K562 (cell line): Measurements from ENCODE around the gene BIK. TPM values are rescaled to one million over a fixed set of nuclear protein-coding genes. Genes with fewer than 3 reads are reported as not detected.

Source experiments
- ATAC-seq: fragments of 200-7000 bp; cut with Tn5 transposase; 3 replicates; pipeline ENCODE4 v1.9.1; 2020; ENCODE audit warnings: moderate library complexity
- BruUV-seq: library from RNA; stranded (reverse); fragments of 400-500 nt; replicated peaks from 2 replicates; lab custom pipeline; 2021; lab: Mats Ljungman, UMichigan
- CTCF ChIA-PET: fragments of 300-600 bp; formaldehyde crosslinking; extraction: SDS; loops from one replicate; lab custom pipeline; 2021; ENCODE audit warnings: low intra/inter-chr PET ratio; lab: Yijun Ruan, JAX
- POLR2A ChIA-PET: fragments of 300-600, 350-650 bp; sonication (Branson Sonifier 250); formaldehyde crosslinking; extraction: SDS; loops from one replicate; lab custom pipeline; 2021; ENCODE audit warnings: antibody characterized with exemption, inconsistent platforms; lab: Yijun Ruan, JAX
- DNase-seq, 4 experiments: peaks; one replicate each; pipeline versions ENCODE4 v3.0.0 to v3.0.0-alpha.2; 2011 to 2018; ENCODE audit warnings: low spot score in 3 of 4, mixed read lengths in 3 of 4; ENCODE audit errors: extremely low read depth in 1 of 4
- FAIRE-seq: peaks from 2 replicates; lab custom pipeline; 2011; peaks lifted over from hg19 to GRCh38; lab: Jason Lieb, UNC
- H2AFZ ChIP-seq: 2 replicates; pipeline ENCODE4 v1.6.0; 2011; ENCODE audit warnings: low read depth, low read length, control low read depth, inconsistent platforms
- H3K27ac ChIP-seq: fragments of 200-600 bp; 3 replicates; pipeline ENCODE4 v1.8.0; 2011; ENCODE audit warnings: low read depth, mild to moderate bottlenecking, control low read depth, inconsistent platforms, low read length, moderate library complexity, mixed read lengths; ENCODE audit errors: extremely low read depth
- H3K27me3 ChIP-seq, 2 experiments: fragments of 300-600 bp in 1 of 2; 2 replicates in 1 of 2; 3 replicates in 1 of 2; pipeline versions ENCODE4 v1.6.0 to v1.8.0; 2011; ENCODE audit warnings: inconsistent platforms in 2 of 2, low read length in 2 of 2, mild to moderate bottlenecking in 1 of 2, mixed read lengths in 1 of 2, moderate library complexity in 1 of 2; ENCODE audit not compliant: control insufficient read depth in 2 of 2, insufficient read depth in 2 of 2
- H3K36me3 ChIP-seq: fragments of 300-600 bp; 3 replicates; pipeline ENCODE4 v1.8.0; 2011; ENCODE audit warnings: mild to moderate bottlenecking, low read length, inconsistent platforms; ENCODE audit not compliant: control insufficient read depth, insufficient read depth
- H3K4me1 ChIP-seq, 2 experiments: fragments of 200-600 bp in 1 of 2; replicated peaks in 1 of 2; 2 replicates in 1 of 2; 3 replicates in 1 of 2; pipeline versions ENCODE4 v1.5.1 to v1.8.0; 2011; ENCODE audit warnings: inconsistent platforms in 2 of 2, low read length in 2 of 2, mild to moderate bottlenecking in 1 of 2, mixed read lengths in 1 of 2, moderate library complexity in 1 of 2; ENCODE audit not compliant: control insufficient read depth in 2 of 2, insufficient read depth in 2 of 2
- H3K4me2 ChIP-seq: 2 replicates; pipeline ENCODE4 v1.6.1; 2011; ENCODE audit warnings: low read length, control low read depth, inconsistent platforms, mixed read lengths; ENCODE audit not compliant: insufficient read depth
- H3K4me3 ChIP-seq: fragments of 200-600 bp; sonication (generic), shearing (Covaris generic); 2 replicates; pipeline ENCODE4 v1.5.1; 2016; ENCODE audit warnings: control low read depth, inconsistent platforms
- H3K79me2 ChIP-seq: fragments of 200-600 bp; 3 replicates; pipeline ENCODE4 v1.8.0; 2011; ENCODE audit warnings: low read length, inconsistent platforms; ENCODE audit not compliant: control insufficient read depth, insufficient read depth
- H3K9ac ChIP-seq, 2 experiments: 2 replicates each; pipeline versions ENCODE4 v1.6.0 to v1.6.1; 2011; ENCODE audit warnings: low read depth in 2 of 2, low read length in 2 of 2, control low read depth in 1 of 2, inconsistent platforms in 1 of 2, mild to moderate bottlenecking in 1 of 2, mixed read lengths in 1 of 2; ENCODE audit not compliant: insufficient read depth in 1 of 2
- H3K9me1 ChIP-seq: one replicate; pipeline ENCODE4 v1.6.0; 2011; ENCODE audit warnings: inconsistent platforms, mild to moderate bottlenecking, low read length, moderate library complexity; ENCODE audit not compliant: control insufficient read depth, insufficient read depth
- H3K9me3 ChIP-seq: replicated peaks from 2 replicates; pipeline ENCODE4 v1.5.1; 2011; ENCODE audit warnings: low read depth, low read length, inconsistent platforms; ENCODE audit not compliant: control insufficient read depth, insufficient read depth
- H4K20me1 ChIP-seq: replicated peaks from 2 replicates; pipeline ENCODE4 v1.6.1; 2011; ENCODE audit warnings: low read length, inconsistent platforms, mixed read lengths; ENCODE audit not compliant: control insufficient read depth, insufficient read depth
- DLX4 ChIP-seq: fragments of 250-450 bp; sonication (Bioruptor Pico); IDR thresholded peaks from 2 replicates; pipeline ENCODE4 v1.6.1; 2021; ENCODE audit warnings: mild to moderate bottlenecking
- HNRNPK ChIP-seq: fragments of 200-400 bp; formaldehyde crosslinking; IDR thresholded peaks from one replicate; pipeline ENCODE4 v1.6.1; 2018; ENCODE audit warnings: mild to moderate bottlenecking, low read depth, low read length; ENCODE audit not compliant: poor library complexity, severe bottlenecking
- LCOR ChIP-seq: sonication (generic); formaldehyde crosslinking; IDR thresholded peaks from 2 replicates; pipeline ENCODE4 v1.8.0; 2022; ENCODE audit warnings: mild to moderate bottlenecking, missing genetic modification reagents
- MYBL2 ChIP-seq, 2 experiments: fragments of 450-650 bp in 1 of 2; sonication (generic) in 1 of 2; formaldehyde crosslinking in 1 of 2; IDR thresholded peaks; 2 replicates each; pipeline versions ENCODE4 v1.6.1 to v1.8.1; 2017 to 2022; ENCODE audit warnings: borderline replicate concordance in 1 of 2, inconsistent platforms in 1 of 2, low read depth in 1 of 2, mild to moderate bottlenecking in 1 of 2, missing genetic modification reagents in 1 of 2, moderate library complexity in 1 of 2
- POLR2AphosphoS2 ChIP-seq: IDR thresholded peaks from 2 replicates; pipeline ENCODE4 v1.6.1; 2012; ENCODE audit warnings: low read length, improper control_type of control experiment
- RFX1 ChIP-seq: fragments of 450-650 bp; IDR thresholded peaks from 2 replicates; pipeline ENCODE4 v1.6.1; 2016; ENCODE audit warnings: mild to moderate bottlenecking, moderate library complexity
- RFX5 ChIP-seq: IDR thresholded peaks from 2 replicates; pipeline ENCODE4 v1.6.1; 2011; ENCODE audit warnings: low read depth, mild to moderate bottlenecking, improper control_type of control experiment, low read length
- TOE1 ChIP-seq, 2 experiments: fragments of 450-650 bp in 1 of 2; sonication (generic) in 1 of 2; formaldehyde crosslinking in 1 of 2; IDR thresholded peaks; 2 replicates each; pipeline versions ENCODE4 v1.7.1 to v1.8.0; 2016 to 2022; ENCODE audit warnings: borderline replicate concordance in 2 of 2, mild to moderate bottlenecking in 2 of 2, antibody characterized with exemption in 1 of 2, inconsistent platforms in 1 of 2, low read depth in 1 of 2, missing genetic modification reagents in 1 of 2, moderate library complexity in 1 of 2
- ZNF143 ChIP-seq: sonication (generic); formaldehyde crosslinking; IDR thresholded peaks from 2 replicates; pipeline ENCODE4 v1.9.0; 2022; ENCODE audit warnings: mild to moderate bottlenecking, missing genetic modification reagents
- ZNF197 ChIP-seq: fragments of 200-800 bp; sonication (Bioruptor generic); IDR thresholded peaks from 2 replicates; pipeline ENCODE4 v1.6.1; 2016; ENCODE audit warnings: low read depth, missing genetic modification characterization, missing compliant biosample characterization
- ZNF23 ChIP-seq: fragments of 250-450 bp; sonication (Bioruptor Pico); IDR thresholded peaks from 2 replicates; pipeline ENCODE4 v1.4.0; 2020; ENCODE audit warnings: mild to moderate bottlenecking
- ZNF444 ChIP-seq: fragments of 250-450 bp; sonication (Bioruptor Pico); IDR thresholded peaks from 2 replicates; pipeline ENCODE4 v1.4.0; 2020; ENCODE audit warnings: mild to moderate bottlenecking, moderate library complexity
- WGBS: fragments of 100-300 bp; shearing (Covaris generic); methylation state at CpG from one replicate; pipeline ENCODE4 v1.1.6; 2016; ENCODE audit warnings: low coverage, mixed read lengths; ENCODE audit not compliant: insufficient coverage; ENCODE audit errors: missing lambda C conversion rate; 5-methylcytosine and 5-hydroxymethylcytosine counted together
- in situ Hi-C: fragments of 300-500 bp; cut with MboI; formaldehyde crosslinking; loops from 4 replicates; pipeline ENCODE4 v1.15.0; 2018; ENCODE audit warnings: inconsistent platforms, mixed read lengths
- intact Hi-C: fragments of 100-400 bp; cut with micrococcal nuclease; formaldehyde crosslinking; loops from 2 replicates; pipeline ENCODE4 v1.14.2; 2022
- polyA plus RNA-seq, 8 experiments: library from polyadenylated mRNA; depleted of rRNA in 4 of 8; stranded (reverse) in 5 of 8; unstranded in 3 of 8; fragments of >200 nt; fragmentation: Nextera tagmentation in 2 of 8; fragmentation: Illumina TruSeq in 1 of 8; extraction: Ambion mirVana in 2 of 8; extraction: Trizol in 1 of 8; gene quantifications; 2 replicates each; pipeline versions ENCODE4 v1.2.1 to v1.2.3, GENCODE V29; 2011 to 2014; ENCODE audit warnings: inconsistent platforms in 1 of 8, missing spikeins in 1 of 8
- total RNA-seq, 7 experiments: library from RNA; depleted of rRNA in 6 of 7; stranded (reverse); fragments of >200 nt in 6 of 7; fragmentation: Illumina TruSeq in 2 of 7; extraction: Trizol in 2 of 7; gene quantifications; 2 replicates each; pipeline versions ENCODE4 v1.2.1 to v1.2.3, GENCODE V29; 2011 to 2021; ENCODE audit warnings: low replicate concordance in 1 of 7
- TF ChIP-seq, protein P1 (sequence below): sonication (generic); formaldehyde crosslinking; IDR thresholded peaks from 2 replicates; pipeline ENCODE4 v1.8.0; 2022; ENCODE audit warnings: missing genetic modification reagents, mild to moderate bottlenecking, borderline replicate concordance
- TF ChIP-seq, protein P2 (sequence below): IDR thresholded peaks from 2 replicates; pipeline ENCODE4 v1.6.1; 2011; ENCODE audit not compliant: insufficient read length; ENCODE audit errors: extremely low read depth
- TF ChIP-seq, protein P3 (sequence below): fragments of 250-450 bp; sonication (Bioruptor Pico); IDR thresholded peaks from 2 replicates; pipeline ENCODE4 v1.9.0; 2021; ENCODE audit warnings: mild to moderate bottlenecking
- TF ChIP-seq, protein P4 (sequence below): IDR thresholded peaks from 2 replicates; pipeline ENCODE4 v1.6.1; 2014; ENCODE audit warnings: antibody characterized with exemption

BIK gene
- total and polyA plus RNA-seq, 9 of the 15 experiments (the other 6 are each of a cell fraction or from before 2014, with no cell fraction given) = 0.08 to 0.23 (median 0.18) TPM; not detected in 4

- no peak for DNase-seq
- no peaks in the 10 kb centered on the region for H3K9me3 ChIP-seq
- no peak overlapping the region for H3K9ac ChIP-seq
- H4K20me1 ChIP-seq = no peaks in the 10 kb centered on the region
- POLR2A ChIA-PET = interaction anchor here (2.1 kb wide), 1 partner anchor 14 kb away, joined by 5 read pairs; no protein-coding TSS in a partner anchor
- no peak overlapping the region for H3K4me3 ChIP-seq
- CTCF ChIA-PET = no interaction called here
- in situ Hi-C loops = no loop called here
- no peak overlapping the region for H3K27ac ChIP-seq
- no peak for ATAC-seq
- no TSS peak for BruUV-seq
- intact Hi-C loops = no loop called here
- no peak overlapping the region for H2AFZ ChIP-seq
- H3K36me3 ChIP-seq = no peaks in the 10 kb centered on the region
- no peaks in the 10 kb centered on the region for H3K9me1 ChIP-seq
- H3K79me2 ChIP-seq = no peaks in the 10 kb centered on the region
- peaks cover 7 to 24% of the 10 kb centered on the region in 2 experiments; a peak in 3 of 5 replicates for H3K4me1 ChIP-seq
- H3K27me3 ChIP-seq = peaks cover 0 to 8% of the 10 kb centered on the region in 2 experiments; a peak in 2 of 5 replicates
- FAIRE-seq = no peak
- no peak overlapping the region for H3K4me2 ChIP-seq
- 33% methylated on average over 9 of the region's 13 CpGs for WGBS
- TF ChIP-seq, protein P1, sequence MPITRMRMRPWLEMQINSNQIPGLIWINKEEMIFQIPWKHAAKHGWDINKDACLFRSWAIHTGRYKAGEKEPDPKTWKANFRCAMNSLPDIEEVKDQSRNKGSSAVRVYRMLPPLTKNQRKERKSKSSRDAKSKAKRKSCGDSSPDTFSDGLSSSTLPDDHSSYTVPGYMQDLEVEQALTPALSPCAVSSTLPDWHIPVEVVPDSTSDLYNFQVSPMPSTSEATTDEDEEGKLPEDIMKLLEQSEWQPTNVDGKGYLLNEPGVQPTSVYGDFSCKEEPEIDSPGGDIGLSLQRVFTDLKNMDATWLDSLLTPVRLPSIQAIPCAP (CRISPR knock-in tag) = no peak
- TF ChIP-seq RFX5 (no peak), TOE1 (IDR thresholded peaks at IDR 0.05; ENCODE audit: borderline replicate concordance) (no peak), TOE1 (CRISPR knock-in tag; IDR thresholded peaks at IDR 0.05; ENCODE audit: borderline replicate concordance, low read depth) (no peak), RFX1 (no peak), MYBL2 (IDR thresholded peaks at IDR 0.05; ENCODE audit: low read depth) (no peak), MYBL2 (CRISPR knock-in tag; IDR thresholded peaks at IDR 0.05; ENCODE audit: borderline replicate concordance) (no peak), ZNF197 (CRISPR knock-in tag) (no peak), ZNF444 (CRISPR knock-in tag) (no peak), DLX4 (CRISPR knock-in tag) (no peak), ZNF143 (CRISPR knock-in tag) (no peak), POLR2AphosphoS2 (no peak), ZNF23 (CRISPR knock-in tag) (no peak), HNRNPK (no peak), LCOR (no peak)
- TF ChIP-seq, protein P2, sequence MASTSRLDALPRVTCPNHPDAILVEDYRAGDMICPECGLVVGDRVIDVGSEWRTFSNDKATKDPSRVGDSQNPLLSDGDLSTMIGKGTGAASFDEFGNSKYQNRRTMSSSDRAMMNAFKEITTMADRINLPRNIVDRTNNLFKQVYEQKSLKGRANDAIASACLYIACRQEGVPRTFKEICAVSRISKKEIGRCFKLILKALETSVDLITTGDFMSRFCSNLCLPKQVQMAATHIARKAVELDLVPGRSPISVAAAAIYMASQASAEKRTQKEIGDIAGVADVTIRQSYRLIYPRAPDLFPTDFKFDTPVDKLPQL = no peak
- TF ChIP-seq, protein P3, sequence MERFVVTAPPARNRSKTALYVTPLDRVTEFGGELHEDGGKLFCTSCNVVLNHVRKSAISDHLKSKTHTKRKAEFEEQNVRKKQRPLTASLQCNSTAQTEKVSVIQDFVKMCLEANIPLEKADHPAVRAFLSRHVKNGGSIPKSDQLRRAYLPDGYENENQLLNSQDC = no peak
- TF ChIP-seq, protein P4, sequence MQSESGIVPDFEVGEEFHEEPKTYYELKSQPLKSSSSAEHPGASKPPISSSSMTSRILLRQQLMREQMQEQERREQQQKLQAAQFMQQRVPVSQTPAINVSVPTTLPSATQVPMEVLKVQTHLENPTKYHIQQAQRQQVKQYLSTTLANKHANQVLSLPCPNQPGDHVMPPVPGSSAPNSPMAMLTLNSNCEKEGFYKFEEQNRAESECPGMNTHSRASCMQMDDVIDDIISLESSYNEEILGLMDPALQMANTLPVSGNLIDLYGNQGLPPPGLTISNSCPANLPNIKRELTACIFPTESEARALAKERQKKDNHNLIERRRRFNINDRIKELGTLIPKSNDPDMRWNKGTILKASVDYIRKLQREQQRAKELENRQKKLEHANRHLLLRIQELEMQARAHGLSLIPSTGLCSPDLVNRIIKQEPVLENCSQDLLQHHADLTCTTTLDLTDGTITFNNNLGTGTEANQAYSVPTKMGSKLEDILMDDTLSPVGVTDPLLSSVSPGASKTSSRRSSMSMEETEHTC = no peak
Observed at GRCh38 chr22:43113526-43114251, 3.1 kb downstream of the BIK start.
